Hepatocyte (in vitro differentiated cells): ENCODE results near the gene PPP1R9A. TPM values are rescaled to one million over a fixed set of nuclear protein-coding genes. Genes with fewer than 3 reads are reported as not detected.

Experiments
- DNase-seq: peaks from one replicate; pipeline ENCODE4 v3.0.0-alpha.2; 2016; ENCODE audit warnings: low spot score
- H2AFZ ChIP-seq: fragments of 200-600 bp; sonication (generic); 2 replicates; pipeline ENCODE4 v1.6.0; 2016; ENCODE audit warnings: antibody characterized with exemption, mild to moderate bottlenecking
- H3K27ac ChIP-seq: fragments of 200-600 bp; sonication (generic); 2 replicates; pipeline ENCODE4 v1.5.1; 2016; ENCODE audit warnings: mild to moderate bottlenecking
- H3K27me3 ChIP-seq: fragments of 200-600 bp; sonication (generic); 2 replicates; pipeline ENCODE4 v1.6.1; 2016
- H3K36me3 ChIP-seq: fragments of 200-600 bp; sonication (generic); replicated peaks from 2 replicates; pipeline ENCODE4 v1.5.1; 2016; ENCODE audit warnings: low read depth; ENCODE audit not compliant: insufficient read depth
- H3K4me1 ChIP-seq: fragments of 200-600 bp; sonication (generic); 2 replicates; pipeline ENCODE4 v1.5.1; 2016; ENCODE audit warnings: mild to moderate bottlenecking, moderate library complexity; ENCODE audit not compliant: insufficient read depth
- H3K4me2 ChIP-seq: fragments of 200-600 bp; sonication (generic); 2 replicates; pipeline ENCODE4 v1.6.0; 2016
- H3K4me3 ChIP-seq: fragments of 200-600 bp; sonication (generic); 2 replicates; pipeline ENCODE4 v1.5.1; 2016; ENCODE audit warnings: mild to moderate bottlenecking
- H3K79me2 ChIP-seq: fragments of 200-600 bp; sonication (generic); 2 replicates; pipeline ENCODE4 v1.6.0; 2017; ENCODE audit warnings: mild to moderate bottlenecking
- H3K9me2 ChIP-seq: fragments of 200-600 bp; sonication (generic); replicated peaks from 2 replicates; pipeline ENCODE4 v1.6.0; 2017; ENCODE audit warnings: mild to moderate bottlenecking; ENCODE audit not compliant: insufficient read depth
- H3K9me3 ChIP-seq: fragments of 200-600 bp; sonication (generic); 2 replicates; pipeline ENCODE4 v1.5.1; 2016; ENCODE audit warnings: low read depth, mild to moderate bottlenecking
- H4K20me1 ChIP-seq: fragments of 200-600 bp; sonication (generic); 2 replicates; pipeline ENCODE4 v1.6.0; 2016; ENCODE audit warnings: mild to moderate bottlenecking; ENCODE audit not compliant: insufficient read depth, poor library complexity, severe bottlenecking
- EZH2 ChIP-seq: fragments of 200-600 bp; sonication (generic); IDR thresholded peaks from 2 replicates; pipeline ENCODE4 v1.6.1; 2016; ENCODE audit warnings: antibody characterized with exemption, mild to moderate bottlenecking, borderline replicate concordance
- EZH2phosphoT487 ChIP-seq: fragments of 200-600 bp; sonication (generic); IDR thresholded peaks from one replicate; pipeline ENCODE4 v1.6.1; 2018; ENCODE audit warnings: antibody characterized with exemption, mild to moderate bottlenecking, low read depth, moderate library complexity; ENCODE audit not compliant: unreplicated experiment, severe bottlenecking
- WGBS: methylation state at CpG from one replicate; pipeline ENCODE4 v1.1.6; 2016; ENCODE audit warnings: low lambda C conversion rate; ENCODE audit errors: missing lambda C conversion rate; 5-methylcytosine and 5-hydroxymethylcytosine counted together
- polyA plus RNA-seq: library from polyadenylated mRNA; unstranded; fragments of >200 nt; fragmentation: Nextera tagmentation; extraction: Ambion mirVana; gene quantifications from 2 replicates; pipeline ENCODE4 v1.2.1, GENCODE V29; 2016
- total RNA-seq: library from RNA; depleted of rRNA; stranded (reverse); fragments of >200 nt; gene quantifications from 2 replicates; pipeline ENCODE4 v1.2.3, GENCODE V29; 2014
- TF ChIP-seq, protein P1 (sequence below): fragments of 200-600 bp; sonication (generic); IDR thresholded peaks from 2 replicates; pipeline ENCODE4 v1.5.1; 2016; ENCODE audit warnings: antibody characterized with exemption, mild to moderate bottlenecking; ENCODE audit not compliant: poor library complexity

PPP1R9A gene
- total and polyA plus RNA-seq, 2 experiments from 2014 or later = 11.7 to 25.7 TPM

DNA sequence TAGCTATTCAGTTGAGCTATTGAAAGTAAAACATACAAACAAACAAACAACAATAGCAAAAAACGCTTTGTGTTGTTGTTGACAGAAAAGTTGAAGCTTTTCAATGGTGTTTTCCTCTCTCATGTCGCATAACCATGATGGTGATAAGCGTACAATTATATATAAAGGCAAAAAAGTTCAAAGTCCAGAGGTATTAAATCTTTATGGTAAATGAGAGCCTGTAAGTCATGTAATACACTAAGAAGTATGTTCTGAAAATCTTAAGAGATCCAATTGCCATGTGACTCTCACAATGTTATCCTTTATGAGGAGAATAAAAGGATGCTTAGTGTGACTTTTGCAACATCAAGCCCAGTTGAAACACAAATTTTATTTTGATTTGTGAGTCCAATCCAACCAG lies 93.9 kb downstream of the PPP1R9A start:
- no peaks in the 10 kb centered on the region for H3K4me1 ChIP-seq

DNA sequence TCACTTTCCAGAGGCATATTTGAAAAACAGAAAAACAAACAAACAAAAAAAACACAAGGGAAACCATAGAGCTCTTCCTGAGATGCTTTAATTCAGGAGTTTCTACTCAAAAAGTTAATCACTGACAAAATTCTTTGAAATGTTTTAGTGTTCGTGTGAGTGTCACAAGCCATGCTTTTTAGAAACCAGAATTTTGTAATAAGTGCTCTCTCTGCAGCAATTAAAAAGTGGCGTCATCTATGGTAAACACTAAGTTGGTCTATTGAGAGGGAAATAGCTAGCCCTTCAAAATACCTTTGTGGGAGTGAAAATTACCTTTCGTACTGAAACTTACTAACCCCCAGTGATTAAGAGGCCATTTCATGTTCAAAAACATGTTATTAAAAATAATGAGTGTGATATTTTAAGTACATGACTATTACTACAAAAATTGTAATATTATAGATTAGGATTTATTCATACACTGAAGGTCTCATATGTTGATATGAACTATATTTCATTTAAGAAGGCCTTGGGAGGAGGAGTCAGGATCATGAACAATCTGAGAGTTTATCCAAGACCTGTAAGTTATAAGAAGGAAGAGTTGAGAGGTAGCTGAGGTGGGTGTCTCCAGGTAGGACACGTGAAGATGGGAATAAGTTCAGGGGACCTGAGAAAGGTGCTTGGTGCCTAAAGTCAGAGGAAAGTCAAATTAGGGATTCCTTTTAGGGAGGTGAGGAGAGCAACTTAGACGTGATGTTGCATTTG lies 94.6 kb downstream of the PPP1R9A start:
- Histone ChIP-seq H3K4me1 (no peaks in the 10 kb centered on the region), H2AFZ (no peak overlapping the region), H3K79me2 (peaks cover 17% of the 10 kb centered on the region), H3K9me3 (no peaks in the 10 kb centered on the region), H3K9me2 (no peaks in the 10 kb centered on the region), H3K27ac (no peak overlapping the region), H3K36me3 (no peaks in the 10 kb centered on the region), H4K20me1 (no peaks in the 10 kb centered on the region), H3K4me3 (no peak overlapping the region), H3K4me2 (no peak overlapping the region), H3K27me3 (no peaks in the 10 kb centered on the region)
- TF ChIP-seq EZH2 = no peak
- 92% methylated on average over 5 of the region's 5 CpGs for WGBS
- DNase-seq = no peak

More for the DNA sequence above, 93.9 kb downstream of the PPP1R9A start:
- Histone ChIP-seq H3K4me3 (no peak overlapping the region), H3K36me3 (no peaks in the 10 kb centered on the region), H3K27ac (no peak overlapping the region), H3K9me3 (no peaks in the 10 kb centered on the region), H3K4me2 (no peak overlapping the region), H3K9me2 (no peaks in the 10 kb centered on the region), H3K79me2 (peaks cover 17% of the 10 kb centered on the region), H3K27me3 (no peaks in the 10 kb centered on the region), H4K20me1 (no peaks in the 10 kb centered on the region), H2AFZ (no peak overlapping the region)
- no peak for TF ChIP-seq EZH2phosphoT487
- TF ChIP-seq, protein P1, sequence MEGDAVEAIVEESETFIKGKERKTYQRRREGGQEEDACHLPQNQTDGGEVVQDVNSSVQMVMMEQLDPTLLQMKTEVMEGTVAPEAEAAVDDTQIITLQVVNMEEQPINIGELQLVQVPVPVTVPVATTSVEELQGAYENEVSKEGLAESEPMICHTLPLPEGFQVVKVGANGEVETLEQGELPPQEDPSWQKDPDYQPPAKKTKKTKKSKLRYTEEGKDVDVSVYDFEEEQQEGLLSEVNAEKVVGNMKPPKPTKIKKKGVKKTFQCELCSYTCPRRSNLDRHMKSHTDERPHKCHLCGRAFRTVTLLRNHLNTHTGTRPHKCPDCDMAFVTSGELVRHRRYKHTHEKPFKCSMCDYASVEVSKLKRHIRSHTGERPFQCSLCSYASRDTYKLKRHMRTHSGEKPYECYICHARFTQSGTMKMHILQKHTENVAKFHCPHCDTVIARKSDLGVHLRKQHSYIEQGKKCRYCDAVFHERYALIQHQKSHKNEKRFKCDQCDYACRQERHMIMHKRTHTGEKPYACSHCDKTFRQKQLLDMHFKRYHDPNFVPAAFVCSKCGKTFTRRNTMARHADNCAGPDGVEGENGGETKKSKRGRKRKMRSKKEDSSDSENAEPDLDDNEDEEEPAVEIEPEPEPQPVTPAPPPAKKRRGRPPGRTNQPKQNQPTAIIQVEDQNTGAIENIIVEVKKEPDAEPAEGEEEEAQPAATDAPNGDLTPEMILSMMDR = no peak
- no peak for TF ChIP-seq EZH2
- 95% methylated on average over 3 of the region's 3 CpGs for WGBS
- DNase-seq = no peak

DNA sequence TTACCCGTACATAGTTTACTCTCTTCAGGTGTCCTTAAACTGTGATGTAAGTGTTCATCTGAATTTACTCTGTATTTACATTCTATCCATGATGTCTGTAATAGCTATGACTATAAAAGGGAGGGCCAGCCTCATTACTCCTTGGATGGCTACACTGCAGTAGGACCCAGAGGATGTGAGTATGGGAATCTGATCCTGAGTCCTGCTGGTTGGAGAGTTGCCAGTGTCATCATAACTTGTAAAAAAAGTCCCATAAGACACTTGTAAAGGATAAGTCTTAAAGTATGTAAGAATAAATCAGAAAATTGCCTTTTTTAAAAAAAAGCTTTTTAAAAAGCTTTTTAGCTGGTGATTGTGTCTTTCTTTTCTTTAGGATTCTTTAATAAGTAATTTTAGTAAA lies 95.4 kb downstream of the PPP1R9A start:
- Histone ChIP-seq H2AFZ (no peak overlapping the region), H3K4me2 (no peak overlapping the region), H3K27me3 (no peaks in the 10 kb centered on the region), H3K36me3 (no peaks in the 10 kb centered on the region), H3K9me2 (no peaks in the 10 kb centered on the region), H3K4me3 (no peak overlapping the region), H3K79me2 (peaks cover 17% of the 10 kb centered on the region), H3K4me1 (no peaks in the 10 kb centered on the region), H4K20me1 (no peaks in the 10 kb centered on the region), H3K9me3 (no peaks in the 10 kb centered on the region), H3K27ac (no peak overlapping the region)
- TF ChIP-seq EZH2 (no peak), EZH2phosphoT487 (no peak)
- TF ChIP-seq, protein P1 = no peak
- 84% methylated on average over 1 of the region's 1 CpG for WGBS
- no peak for DNase-seq

DNA sequence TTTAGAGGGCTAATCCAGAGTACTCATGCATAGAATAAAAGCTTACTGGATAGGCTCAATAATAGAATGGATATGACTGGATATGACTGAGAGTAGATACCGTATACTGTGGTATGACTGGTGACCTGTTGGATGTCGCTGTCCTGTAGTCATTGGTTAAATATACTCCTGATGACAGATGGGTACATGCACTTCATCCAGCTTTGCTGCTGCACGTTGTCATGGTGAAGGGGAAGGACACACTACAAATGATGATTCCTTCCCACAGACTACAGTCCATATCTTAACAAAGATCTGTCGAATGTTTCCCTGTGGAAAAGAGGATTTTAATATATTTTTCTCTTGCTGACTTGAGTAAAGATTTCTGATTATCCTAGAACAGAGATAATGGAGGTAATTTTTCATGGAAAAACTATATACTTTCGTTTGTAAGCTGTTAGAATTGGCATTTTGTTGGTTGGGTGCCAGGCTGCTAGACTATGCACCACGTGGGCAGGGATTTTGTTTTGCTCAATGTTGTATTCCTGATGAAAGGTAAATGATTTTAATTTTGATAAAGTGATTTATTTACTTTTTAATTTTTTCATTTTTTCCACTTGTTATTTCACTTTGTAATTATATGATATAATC lies 97.3 kb downstream of the PPP1R9A start:
- no peak overlapping the region for H3K4me2 ChIP-seq
- H3K9me2 ChIP-seq = no peaks in the 10 kb centered on the region
- H3K27ac ChIP-seq = no peak overlapping the region
- no peaks in the 10 kb centered on the region for H3K27me3 ChIP-seq
- no peaks in the 10 kb centered on the region for H3K36me3 ChIP-seq
- DNase-seq = no peak
- no peaks in the 10 kb centered on the region for H4K20me1 ChIP-seq
- no peaks in the 10 kb centered on the region for H3K4me1 ChIP-seq
- 71% methylated on average over 6 of the region's 6 CpGs for WGBS
- TF ChIP-seq EZH2 (no peak), EZH2phosphoT487 (no peak)
- TF ChIP-seq, protein P1 = no peak
- H2AFZ ChIP-seq = no peak overlapping the region
- H3K9me3 ChIP-seq = no peaks in the 10 kb centered on the region
- H3K79me2 ChIP-seq = peaks cover 7% of the 10 kb centered on the region
- H3K4me3 ChIP-seq = no peak overlapping the region
